H9 (cell line): ENCODE measurements around the gene MFSD6. TPM values are rescaled to one million over a fixed set of nuclear protein-coding genes. Genes with fewer than 3 reads are reported as not detected.

ENCODE experiments used
- DNase-seq: peaks from one replicate; pipeline ENCODE4 v3.0.0-alpha.2; 2017
- H2AFZ ChIP-seq: one replicate; pipeline ENCODE4 v1.6.1; 2013; ENCODE audit warnings: mild to moderate bottlenecking, low read length, control low read depth, moderate library complexity
- H2AK5ac ChIP-seq: 2 replicates; pipeline ENCODE4 v1.6.1; 2013; ENCODE audit warnings: low read length, control low read depth, mixed read lengths; ENCODE audit not compliant: insufficient read length
- H2BK120ac ChIP-seq: one replicate; pipeline ENCODE4 v1.6.1; 2013; ENCODE audit warnings: low read depth, mild to moderate bottlenecking, low read length, control low read depth, inconsistent platforms; ENCODE audit not compliant: poor library complexity, severe bottlenecking
- H2BK12ac ChIP-seq: 2 replicates; pipeline ENCODE4 v1.6.1; 2013; ENCODE audit warnings: low read length, control low read depth, mixed read lengths, low read depth; ENCODE audit not compliant: insufficient read length
- H2BK15ac ChIP-seq: 2 replicates; pipeline ENCODE4 v1.6.1; 2013; ENCODE audit warnings: low read depth, low read length, control low read depth
- H2BK20ac ChIP-seq: one replicate; pipeline ENCODE4 v1.6.1; 2013; ENCODE audit warnings: low read depth, mild to moderate bottlenecking, low read length, control low read depth, inconsistent platforms; ENCODE audit not compliant: poor library complexity, severe bottlenecking
- H2BK5ac ChIP-seq: 2 replicates; pipeline ENCODE4 v1.6.1; 2013; ENCODE audit warnings: low read length, control low read depth, mixed read lengths; ENCODE audit not compliant: insufficient read length
- H3K14ac ChIP-seq: 2 replicates; pipeline ENCODE4 v1.6.1; 2013; ENCODE audit warnings: low read length, control low read depth; ENCODE audit not compliant: insufficient read depth
- H3K18ac ChIP-seq: 2 replicates; pipeline ENCODE4 v1.6.1; 2013; ENCODE audit warnings: low read depth, mild to moderate bottlenecking, mixed read lengths, low read length, control low read depth; ENCODE audit not compliant: insufficient read length
- H3K23ac ChIP-seq: 2 replicates; pipeline ENCODE4 v1.6.1; 2013; ENCODE audit warnings: low read length, control low read depth, mixed read lengths, low read depth; ENCODE audit not compliant: insufficient read length
- H3K23me2 ChIP-seq: 2 replicates; pipeline ENCODE4 v1.6.1; 2013; ENCODE audit warnings: low read depth, mild to moderate bottlenecking, mixed read lengths, low read length, control low read depth; ENCODE audit not compliant: insufficient read length, poor library complexity, severe bottlenecking
- H3K27ac ChIP-seq: 2 replicates; pipeline ENCODE4 v1.5.1; 2013; ENCODE audit warnings: low read length, control low read depth, mixed read lengths, low read depth; ENCODE audit not compliant: insufficient read length
- H3K27me3 ChIP-seq: 2 replicates; pipeline ENCODE4 v1.6.1; 2013; ENCODE audit warnings: low read length, control low read depth, inconsistent platforms; ENCODE audit not compliant: insufficient read depth
- H3K4ac ChIP-seq: 2 replicates; pipeline ENCODE4 v1.6.1; 2013; ENCODE audit warnings: low read depth, mild to moderate bottlenecking, control low read depth, inconsistent platforms, low read length, moderate library complexity
- H3K4me1 ChIP-seq: 2 replicates; pipeline ENCODE4 v1.6.1; 2013; ENCODE audit warnings: low read length, control low read depth, inconsistent platforms; ENCODE audit not compliant: insufficient read depth
- H3K4me2 ChIP-seq: 2 replicates; pipeline ENCODE4 v1.6.1; 2013; ENCODE audit warnings: low read length, control low read depth, mixed read lengths; ENCODE audit not compliant: insufficient read length, insufficient read depth
- H3K56ac ChIP-seq: 2 replicates; pipeline ENCODE4 v1.6.1; 2013; ENCODE audit warnings: low read depth, mild to moderate bottlenecking, mixed read lengths, low read length, control low read depth; ENCODE audit not compliant: insufficient read length
- H3K79me1 ChIP-seq: 2 replicates; pipeline ENCODE4 v1.6.1; 2013; ENCODE audit warnings: low read depth, mild to moderate bottlenecking, moderate library complexity, low read length, control low read depth, inconsistent platforms; ENCODE audit not compliant: insufficient read depth, poor library complexity, severe bottlenecking
- H3K79me2 ChIP-seq: 2 replicates; pipeline ENCODE4 v1.6.1; 2013; ENCODE audit warnings: low read length, control low read depth, inconsistent platforms; ENCODE audit not compliant: insufficient read depth
- H3K9ac ChIP-seq: 2 replicates; pipeline ENCODE4 v1.6.1; 2013; ENCODE audit warnings: low read length, control low read depth, mixed read lengths; ENCODE audit not compliant: insufficient read length; ENCODE audit errors: extremely low read depth
- H3K9me3 ChIP-seq: one replicate; pipeline ENCODE4 v1.6.1; 2013; ENCODE audit warnings: low read depth, low read length, inconsistent platforms; ENCODE audit not compliant: control insufficient read depth
- H3T11ph ChIP-seq: one replicate; pipeline ENCODE4 v1.6.1; 2013; ENCODE audit warnings: mild to moderate bottlenecking, low read length, control low read depth, inconsistent platforms
- H4K20me1 ChIP-seq: one replicate; pipeline ENCODE4 v1.6.1; 2013; ENCODE audit not compliant: control insufficient read depth, insufficient read length, insufficient read depth
- H4K5ac ChIP-seq: 2 replicates; pipeline ENCODE4 v1.6.1; 2013; ENCODE audit warnings: low read depth, mild to moderate bottlenecking, mixed read lengths, low read length, control low read depth; ENCODE audit not compliant: insufficient read length
- H4K8ac ChIP-seq: replicated peaks from 2 replicates; pipeline ENCODE4 v1.6.1; 2013; ENCODE audit warnings: low read length, control low read depth, mixed read lengths, low read depth; ENCODE audit not compliant: insufficient read length
- H4K91ac ChIP-seq: 2 replicates; pipeline ENCODE4 v1.6.1; 2013; ENCODE audit warnings: low read depth, mild to moderate bottlenecking, moderate library complexity, mixed read lengths, low read length, control low read depth; ENCODE audit not compliant: insufficient read length
- H3K27ac Mint-ChIP-seq, 3 experiments: 2 replicates in 2 of 3; 3 replicates in 1 of 3; pipeline ENCODE4 v1.8.0; 2020 to 2021; ENCODE audit warnings: mixed read lengths in 3 of 3, mild to moderate bottlenecking in 1 of 3, moderate library complexity in 1 of 3
- H3K27me3 Mint-ChIP-seq: 2 replicates; pipeline ENCODE4 v1.8.0; 2021; ENCODE audit warnings: low read depth, mild to moderate bottlenecking, moderate library complexity, mixed read lengths
- H3K36me3 Mint-ChIP-seq, 3 experiments: 2 replicates in 2 of 3; 3 replicates in 1 of 3; pipeline ENCODE4 v1.8.0; 2020 to 2021; ENCODE audit warnings: low read depth in 3 of 3, mixed read lengths in 3 of 3; ENCODE audit not compliant: insufficient read depth in 1 of 3
- H3K4me1 Mint-ChIP-seq, 2 experiments: 2 replicates each; pipeline ENCODE4 v1.8.0; 2020; ENCODE audit warnings: mixed read lengths in 2 of 2
- H3K4me3 Mint-ChIP-seq, 2 experiments: 2 replicates in 1 of 2; 3 replicates in 1 of 2; pipeline ENCODE4 v1.8.0; 2020 to 2021; ENCODE audit warnings: mild to moderate bottlenecking in 2 of 2, mixed read lengths in 2 of 2, moderate library complexity in 1 of 2
- H3K9me3 Mint-ChIP-seq, 2 experiments: 2 replicates in 1 of 2; 3 replicates in 1 of 2; pipeline ENCODE4 v1.8.0; 2020; ENCODE audit warnings: mild to moderate bottlenecking in 2 of 2, mixed read lengths in 2 of 2, moderate library complexity in 1 of 2
- WGBS: extraction: QIAGEN DNeasy Blood & Tissue Kit; methylation state at CpG from one replicate; pipeline ENCODE4 v1.1.7; 2013; ENCODE audit warnings: missing lambda C conversion rate, low lambda C conversion rate, mixed read lengths; ENCODE audit not compliant: insufficient read length; ENCODE audit errors: extremely low coverage; 5-methylcytosine and 5-hydroxymethylcytosine counted together
- total RNA-seq: library from RNA; stranded (reverse); gene quantifications from 2 replicates; pipeline ENCODE4 v1.2.1, GENCODE V29; 2021
- TF ChIP-seq, protein P1 (sequence below): fragments of 200-600 bp; sonication (generic); conservative IDR thresholded peaks from 3 replicates; pipeline ENCODE4 v1.8.0; 2021; ENCODE audit warnings: antibody characterized with exemption, mild to moderate bottlenecking

Gene MFSD6
- total RNA-seq, 1 experiment from 2014 or later = 4.0 TPM

DNA sequence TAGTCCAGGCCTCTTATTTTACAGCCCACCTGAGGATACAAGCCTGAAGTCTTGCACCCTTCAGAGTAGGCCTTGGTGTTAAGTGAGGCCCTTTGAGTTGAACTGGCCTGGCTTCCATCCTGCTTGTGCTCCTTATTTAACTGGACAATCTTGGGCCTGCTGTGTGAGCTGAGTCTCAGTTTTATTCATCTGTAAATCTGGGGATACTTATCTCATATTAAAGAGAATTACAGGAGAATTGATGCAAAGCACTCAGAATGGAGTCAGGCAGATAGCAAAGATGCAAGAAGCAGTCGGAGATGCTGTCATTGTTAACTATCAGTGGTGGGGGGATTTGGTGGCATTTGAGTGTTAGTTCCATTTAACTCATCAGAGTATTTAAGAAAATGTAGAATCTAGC is 36.8 kb downstream of the MFSD6 start:
- no CpG with 5 or more reads among the region's 1 CpG for WGBS

More for the DNA sequence above, 36.8 kb downstream of the MFSD6 start:
- Histone ChIP-seq H3K14ac (no peak overlapping the region), H3K9ac (no peak overlapping the region), H3T11ph (no peak overlapping the region), H3K18ac (no peak overlapping the region), H3K9me3 (no peaks in the 10 kb centered on the region), H3K4me1 (no peaks in the 10 kb centered on the region), H3K4ac (no peak overlapping the region), H2BK5ac (no peak overlapping the region), H3K79me1 (no peaks in the 10 kb centered on the region), H2AK5ac (no peak overlapping the region), H2AFZ (no peak overlapping the region), H2BK120ac (no peak overlapping the region), H3K23ac (no peak overlapping the region), H2BK20ac (no peak overlapping the region), H4K8ac (no peak overlapping the region), H2BK15ac (no peak overlapping the region), H3K79me2 (no peaks in the 10 kb centered on the region), H4K91ac (no peak overlapping the region), H3K23me2 (no peaks in the 10 kb centered on the region), H3K27me3 (no peaks in the 10 kb centered on the region), H2BK12ac (no peak overlapping the region), H4K20me1 (no peaks in the 10 kb centered on the region), H3K4me2 (no peak overlapping the region), H3K27ac (no peak overlapping the region), H4K5ac (no peak overlapping the region), H3K56ac (no peak overlapping the region)
- Mint-ChIP-seq H3K4me1 (peaks cover 2 to 4% of the 10 kb centered on the region in 2 experiments), H3K27ac (no peak overlapping the region; a peak in 1 of 7 replicates), H3K9me3 (no peaks in the 10 kb centered on the region), H3K4me3 (no peak overlapping the region), H3K36me3 (no peaks in the 10 kb centered on the region), H3K27me3 (no peaks in the 10 kb centered on the region)
- TF ChIP-seq, protein P1, sequence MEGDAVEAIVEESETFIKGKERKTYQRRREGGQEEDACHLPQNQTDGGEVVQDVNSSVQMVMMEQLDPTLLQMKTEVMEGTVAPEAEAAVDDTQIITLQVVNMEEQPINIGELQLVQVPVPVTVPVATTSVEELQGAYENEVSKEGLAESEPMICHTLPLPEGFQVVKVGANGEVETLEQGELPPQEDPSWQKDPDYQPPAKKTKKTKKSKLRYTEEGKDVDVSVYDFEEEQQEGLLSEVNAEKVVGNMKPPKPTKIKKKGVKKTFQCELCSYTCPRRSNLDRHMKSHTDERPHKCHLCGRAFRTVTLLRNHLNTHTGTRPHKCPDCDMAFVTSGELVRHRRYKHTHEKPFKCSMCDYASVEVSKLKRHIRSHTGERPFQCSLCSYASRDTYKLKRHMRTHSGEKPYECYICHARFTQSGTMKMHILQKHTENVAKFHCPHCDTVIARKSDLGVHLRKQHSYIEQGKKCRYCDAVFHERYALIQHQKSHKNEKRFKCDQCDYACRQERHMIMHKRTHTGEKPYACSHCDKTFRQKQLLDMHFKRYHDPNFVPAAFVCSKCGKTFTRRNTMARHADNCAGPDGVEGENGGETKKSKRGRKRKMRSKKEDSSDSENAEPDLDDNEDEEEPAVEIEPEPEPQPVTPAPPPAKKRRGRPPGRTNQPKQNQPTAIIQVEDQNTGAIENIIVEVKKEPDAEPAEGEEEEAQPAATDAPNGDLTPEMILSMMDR = no peak
- no peak for DNase-seq
